Measurements from ENCODE around the gene ICAM1.

The ICAM1 gene

DNA sequence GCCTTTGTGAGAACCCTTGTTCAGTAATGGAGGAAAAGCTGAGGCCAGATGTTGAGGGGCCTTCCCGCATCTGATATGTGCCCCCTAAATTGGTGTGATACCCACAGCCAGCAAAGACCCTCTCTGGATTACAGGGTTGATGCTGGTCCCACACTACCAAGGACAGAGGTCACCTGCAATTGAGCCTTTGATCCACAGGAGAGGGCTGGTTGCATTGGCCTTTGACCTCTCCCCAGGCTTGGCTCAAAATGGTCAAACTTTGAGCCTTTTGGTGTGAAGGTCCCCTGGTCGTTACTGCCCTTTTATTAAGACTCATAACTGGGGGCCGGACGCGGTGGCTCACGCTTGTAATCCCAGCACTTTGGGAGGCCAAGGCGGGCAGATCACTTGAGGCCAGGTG, 27.3 kb upstream of the ICAM1 start:
- no peak for DNase-seq (ENCODE audit: low read depth)
- H3K4me3 ChIP-seq (ENCODE audit: control insufficient read depth, low read depth, low read length), result no peak overlapping the region
- TF ChIP-seq, protein P1, sequence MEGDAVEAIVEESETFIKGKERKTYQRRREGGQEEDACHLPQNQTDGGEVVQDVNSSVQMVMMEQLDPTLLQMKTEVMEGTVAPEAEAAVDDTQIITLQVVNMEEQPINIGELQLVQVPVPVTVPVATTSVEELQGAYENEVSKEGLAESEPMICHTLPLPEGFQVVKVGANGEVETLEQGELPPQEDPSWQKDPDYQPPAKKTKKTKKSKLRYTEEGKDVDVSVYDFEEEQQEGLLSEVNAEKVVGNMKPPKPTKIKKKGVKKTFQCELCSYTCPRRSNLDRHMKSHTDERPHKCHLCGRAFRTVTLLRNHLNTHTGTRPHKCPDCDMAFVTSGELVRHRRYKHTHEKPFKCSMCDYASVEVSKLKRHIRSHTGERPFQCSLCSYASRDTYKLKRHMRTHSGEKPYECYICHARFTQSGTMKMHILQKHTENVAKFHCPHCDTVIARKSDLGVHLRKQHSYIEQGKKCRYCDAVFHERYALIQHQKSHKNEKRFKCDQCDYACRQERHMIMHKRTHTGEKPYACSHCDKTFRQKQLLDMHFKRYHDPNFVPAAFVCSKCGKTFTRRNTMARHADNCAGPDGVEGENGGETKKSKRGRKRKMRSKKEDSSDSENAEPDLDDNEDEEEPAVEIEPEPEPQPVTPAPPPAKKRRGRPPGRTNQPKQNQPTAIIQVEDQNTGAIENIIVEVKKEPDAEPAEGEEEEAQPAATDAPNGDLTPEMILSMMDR (conservative IDR thresholded peaks at IDR 0.05; ENCODE audit: control insufficient read depth, insufficient read depth, low read depth, low read length), result no peak

DNA sequence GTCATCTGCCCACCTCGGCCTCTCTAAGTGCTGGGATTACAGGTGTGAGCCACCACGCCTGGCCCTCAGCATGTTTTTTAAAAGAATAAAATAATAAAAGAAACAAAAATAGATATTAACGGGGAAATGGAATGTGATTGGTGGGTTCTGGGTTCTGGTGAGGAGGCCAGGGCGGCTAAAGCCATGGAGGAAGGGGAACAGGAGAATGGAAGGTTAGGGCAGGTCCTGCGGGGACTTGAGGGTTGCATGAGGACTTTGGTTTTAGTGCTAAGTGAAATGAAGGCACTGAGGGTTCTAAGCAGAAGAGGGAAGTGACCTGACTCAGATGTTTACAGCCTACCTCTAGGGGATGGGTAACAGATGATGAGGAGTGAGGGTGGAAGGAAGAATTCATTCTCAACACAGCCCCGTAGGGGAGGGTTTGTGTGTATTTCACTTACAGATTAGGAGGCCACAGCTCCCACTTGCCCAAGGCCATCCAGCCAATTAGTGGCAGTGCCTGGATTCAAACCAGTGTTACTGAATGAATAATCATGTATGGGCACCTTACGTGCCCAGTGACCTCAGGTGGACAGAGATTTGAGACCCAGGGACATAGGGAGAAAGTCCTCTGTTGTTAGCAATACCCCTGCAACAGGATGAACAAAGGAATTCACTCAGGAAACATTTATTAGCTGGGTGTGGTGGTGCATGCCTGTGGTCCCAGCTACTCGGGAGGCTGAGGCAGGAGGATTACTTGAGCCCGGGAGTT, 25.6 kb upstream of the ICAM1 start:
- no peak for DNase-seq (ENCODE audit: low read depth)
- H3K4me3 ChIP-seq (ENCODE audit: control insufficient read depth, low read depth, low read length), result no peak overlapping the region
- TF ChIP-seq, protein P1 (conservative IDR thresholded peaks at IDR 0.05; ENCODE audit: control insufficient read depth, insufficient read depth, low read depth, low read length), result no peak

DNA sequence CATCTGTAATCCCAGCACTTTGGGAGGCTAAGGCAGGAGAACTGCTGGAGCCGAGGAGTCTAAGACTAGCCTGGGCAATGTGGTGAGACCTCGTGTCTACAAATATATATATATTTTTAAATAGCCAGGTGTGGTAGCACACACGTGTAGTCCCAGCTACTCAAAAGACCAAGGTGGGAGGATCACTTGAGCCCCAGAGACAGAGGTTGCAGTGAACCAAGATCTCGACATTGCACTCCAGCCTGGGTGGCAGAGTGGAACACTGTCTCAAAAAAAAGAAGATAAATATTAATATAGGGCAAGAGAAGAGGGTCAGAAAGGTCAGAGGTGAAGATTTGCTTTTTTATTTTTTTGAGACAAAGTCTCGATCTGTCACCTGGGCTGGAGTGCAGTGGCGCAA, 24.4 kb upstream of the ICAM1 start:
- no peak overlapping the region for H3K4me3 ChIP-seq (ENCODE audit: control insufficient read depth, low read depth, low read length)
- no peak for DNase-seq (ENCODE audit: low read depth)
- TF ChIP-seq, protein P1 (conservative IDR thresholded peaks at IDR 0.05; ENCODE audit: control insufficient read depth, insufficient read depth, low read depth, low read length), result no peak

DNA sequence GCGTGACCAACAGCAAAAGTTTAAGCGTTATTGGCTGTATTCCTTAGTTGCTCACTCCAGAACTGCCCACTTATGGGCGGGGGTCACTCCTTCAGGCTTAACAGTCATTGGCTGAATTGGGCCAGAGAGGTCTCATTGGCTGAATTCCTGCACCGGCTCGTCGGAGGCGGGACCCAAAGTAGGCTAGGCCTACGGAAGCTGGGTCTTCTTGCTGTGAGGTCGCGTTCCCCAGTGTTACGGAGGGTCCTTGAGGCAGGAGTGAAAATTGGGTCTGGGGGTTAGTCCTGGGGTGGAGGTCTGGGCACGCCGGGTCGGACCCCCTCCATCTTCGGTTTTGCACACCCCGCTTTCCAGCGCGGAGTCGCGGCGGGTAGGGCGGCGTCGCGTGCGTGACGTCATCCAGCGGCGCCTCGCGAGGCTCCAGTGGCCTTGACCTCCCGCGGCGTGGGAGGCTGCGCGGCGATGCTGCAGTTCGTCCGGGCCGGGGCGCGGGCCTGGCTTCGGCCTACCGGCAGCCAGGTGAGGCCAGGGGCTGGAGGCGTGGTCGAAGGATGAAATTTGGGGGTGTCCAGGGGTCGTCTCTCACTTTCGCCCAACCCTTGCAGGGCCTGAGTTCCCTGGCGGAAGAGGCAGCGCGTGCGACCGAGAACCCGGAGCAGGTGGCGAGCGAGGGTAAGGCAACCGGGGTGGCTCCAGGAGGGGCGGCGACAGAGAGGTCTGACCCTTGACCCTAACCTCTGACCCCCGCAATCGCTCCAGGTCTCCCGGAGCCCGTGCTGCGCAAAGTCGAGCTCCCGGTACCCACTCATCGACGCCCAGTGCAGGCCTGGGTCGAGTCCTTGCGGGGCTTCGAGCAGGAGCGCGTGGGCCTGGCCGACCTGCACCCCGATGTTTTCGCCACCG, 18.9 kb upstream of the ICAM1 start, which contains the start of gene MRPL4:
TSS of gene MRPL4 (plus strand) at position 423 of the 903 bp plus-strand sequence. CDS start at position 463, 40 bp downstream.
- DNase-seq (ENCODE audit: low read depth), result peak; percentile 99
- TF ChIP-seq, protein P1 (conservative IDR thresholded peaks at IDR 0.05; ENCODE audit: control insufficient read depth, insufficient read depth, low read depth, low read length), result no peak
- peak within 1 kb of the TSS; percentile 98 for H3K4me3 ChIP-seq (ENCODE audit: control insufficient read depth, low read depth, low read length)

DNA sequence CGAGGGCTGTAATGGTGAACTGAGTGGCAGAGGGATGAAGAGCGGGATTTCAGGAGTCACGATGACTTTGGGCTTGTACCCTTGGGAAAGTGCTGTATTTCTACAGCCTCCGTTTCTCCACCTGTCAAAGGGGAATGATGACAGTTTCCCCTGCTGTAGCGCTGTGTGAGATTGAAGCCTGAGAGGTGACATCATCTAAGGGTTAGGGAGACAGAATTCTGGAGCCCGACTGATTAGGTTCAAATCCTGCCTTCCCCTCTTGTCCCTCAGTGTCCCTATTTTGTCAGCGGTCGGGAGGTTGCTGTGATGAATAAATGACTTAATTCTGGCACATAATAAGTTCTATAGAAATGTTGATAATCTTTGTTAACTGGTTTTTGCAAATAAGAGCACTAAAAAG, 18.2 kb upstream of the ICAM1 start:
- peak overlapping the region; percentile 98 for H3K4me3 ChIP-seq (ENCODE audit: control insufficient read depth, low read depth, low read length)
- DNase-seq (ENCODE audit: low read depth), result no peak
- TF ChIP-seq, protein P1 (conservative IDR thresholded peaks at IDR 0.05; ENCODE audit: control insufficient read depth, insufficient read depth, low read depth, low read length), result no peak

DNA sequence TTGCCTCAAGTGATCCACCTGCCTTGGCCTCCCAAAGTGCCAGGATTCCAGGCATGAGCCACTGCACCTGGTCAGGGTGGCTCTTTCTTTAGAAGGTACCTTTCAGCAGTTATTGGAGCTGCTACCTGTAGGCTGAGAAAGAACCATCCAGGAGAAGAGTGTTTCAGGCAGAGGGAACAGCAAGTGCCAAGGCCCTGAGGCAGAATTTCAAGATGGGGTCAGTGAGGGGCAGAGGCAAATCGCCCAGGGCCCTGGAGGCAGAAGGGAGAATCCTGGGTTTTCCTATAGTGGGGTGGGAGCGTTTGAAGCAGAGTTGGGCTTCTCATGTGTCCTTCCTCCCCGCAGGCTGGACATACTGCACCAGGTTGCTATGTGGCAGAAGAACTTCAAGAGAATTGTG, 16.7 kb upstream of the ICAM1 start:
- no peak for DNase-seq (ENCODE audit: low read depth)
- H3K4me3 ChIP-seq (ENCODE audit: control insufficient read depth, low read depth, low read length), result no peak overlapping the region
- TF ChIP-seq, protein P1 (conservative IDR thresholded peaks at IDR 0.05; ENCODE audit: control insufficient read depth, insufficient read depth, low read depth, low read length), result no peak
